Measurements from ENCODE around the gene PAK5.

PAK5 gene

GRCh38 chr20:9705722-9706476, 133.0 kb downstream of the PAK5 start:
- no peak overlapping the region for H3K4me3 ChIP-seq (replicated peaks; ENCODE audit: low read depth, low read length)
- no peak for DNase-seq (ENCODE audit: extremely low read depth, low read depth)
- TF ChIP-seq CTCF (IDR thresholded peaks at IDR 0.05; ENCODE audit: low read depth, low read length, missing control alignments): no peak

GRCh38 chr20:9699181-9699580, 139.7 kb downstream of the PAK5 start:
- TF ChIP-seq CTCF (IDR thresholded peaks at IDR 0.05; ENCODE audit: low read depth, low read length, missing control alignments): no peak
- H3K4me3 ChIP-seq (replicated peaks; ENCODE audit: low read depth, low read length): no peak overlapping the region
- DNase-seq (ENCODE audit: extremely low read depth, low read depth): no peak

- TF ChIP-seq CTCF (IDR thresholded peaks at IDR 0.05; ENCODE audit: low read depth, low read length, missing control alignments): no peak
- DNase-seq (ENCODE audit: extremely low read depth, low read depth): no peak
- no peak overlapping the region for H3K4me3 ChIP-seq (replicated peaks; ENCODE audit: low read depth, low read length)
Observed at GRCh38 chr20:9689041-9689440, 149.8 kb downstream of the PAK5 start.

- no peak for DNase-seq (ENCODE audit: extremely low read depth, low read depth)
- no peak overlapping the region for H3K4me3 ChIP-seq (replicated peaks; ENCODE audit: low read depth, low read length)
- no peak for TF ChIP-seq CTCF (IDR thresholded peaks at IDR 0.05; ENCODE audit: low read depth, low read length, missing control alignments)
Observed at GRCh38 chr20:9686866-9687265, 152.0 kb downstream of the PAK5 start.

GRCh38 chr20:9686455-9686854, 152.4 kb downstream of the PAK5 start:
- no peak overlapping the region for H3K4me3 ChIP-seq (replicated peaks; ENCODE audit: low read depth, low read length)
- no peak for TF ChIP-seq CTCF (IDR thresholded peaks at IDR 0.05; ENCODE audit: low read depth, low read length, missing control alignments)
- DNase-seq (ENCODE audit: extremely low read depth, low read depth): no peak

GRCh38 chr20:9686001-9686400, 152.9 kb downstream of the PAK5 start:
- H3K4me3 ChIP-seq (replicated peaks; ENCODE audit: low read depth, low read length): no peak overlapping the region
- no peak for TF ChIP-seq CTCF (IDR thresholded peaks at IDR 0.05; ENCODE audit: low read depth, low read length, missing control alignments)

GRCh38 chr20:9685011-9685410, 153.9 kb downstream of the PAK5 start:
- no peak overlapping the region for H3K4me3 ChIP-seq (replicated peaks; ENCODE audit: low read depth, low read length)
- TF ChIP-seq CTCF (IDR thresholded peaks at IDR 0.05; ENCODE audit: low read depth, low read length, missing control alignments): no peak
- DNase-seq (ENCODE audit: extremely low read depth, low read depth): no peak

More at GRCh38 chr20:9686001-9686400, 152.9 kb downstream of the PAK5 start:
- no peak for DNase-seq (ENCODE audit: extremely low read depth, low read depth)
